Activated CD8-positive, alpha-beta T cell treated with anti-CD3 and anti-CD28 coated beads, Interleukin-2, amount 10 ng/mL, durations not matched to agents 7 days and 5 days (primary cell): ENCODE data around the gene TLNRD1. TPM values are rescaled to one million over a fixed set of nuclear protein-coding genes. Genes with fewer than 3 reads are reported as not detected.
A peak's percentile ranks its signal among the peaks of the same experiment; 100 is the strongest.

Experiments
- ATAC-seq: fragments of 150-1000 bp; cut with Tn5 transposase; one replicate; pipeline ENCODE4 v1.10.0; 2021; ENCODE audit warnings: moderate library complexity
- CTCF ChIA-PET: fragments of 350-600 bp; sonication (Branson Sonifier 250); formaldehyde crosslinking; loops from one replicate; lab custom pipeline; 2021; ENCODE audit warnings: antibody characterized with exemption; lab: Charles Lee
- POLR2A ChIA-PET: fragments of 350-600 bp; sonication (Branson Sonifier 250); formaldehyde crosslinking; loops from one replicate; lab custom pipeline; 2021; ENCODE audit warnings: antibody characterized with exemption; lab: Charles Lee
- DNase-seq: peaks from one replicate; pipeline ENCODE4 v3.0.0-alpha.2; 2020
- H3K27ac Mint-ChIP-seq: one replicate; pipeline ENCODE4 v1.8.0; 2021; ENCODE audit warnings: mild to moderate bottlenecking, mixed read lengths
- H3K27me3 Mint-ChIP-seq: one replicate; pipeline ENCODE4 v1.8.0; 2021; ENCODE audit warnings: low read depth, mixed read lengths
- H3K36me3 Mint-ChIP-seq: one replicate; pipeline ENCODE4 v1.8.0; 2021; ENCODE audit warnings: low read depth, mixed read lengths
- H3K4me1 Mint-ChIP-seq: one replicate; pipeline ENCODE4 v1.8.0; 2021; ENCODE audit warnings: low read depth, mixed read lengths
- H3K4me3 Mint-ChIP-seq: one replicate; pipeline ENCODE4 v1.8.0; 2021; ENCODE audit warnings: mild to moderate bottlenecking, mixed read lengths
- H3K9me3 Mint-ChIP-seq: one replicate; pipeline ENCODE4 v1.8.0; 2022; ENCODE audit warnings: mixed read lengths; ENCODE audit not compliant: insufficient read depth
- total RNA-seq, 2 experiments: library from RNA; stranded (reverse); gene quantifications; one replicate each; pipeline ENCODE4 v1.2.3, GENCODE V29; 2021

The TLNRD1 gene
- total RNA-seq, 2 experiments from 2014 or later, result 32.3 to 33.8 TPM

GRCh38 chr15:80991421-80991820, 9.3 kb upstream of the TLNRD1 start:
- CTCF ChIA-PET, result interaction anchor here (0.6 to 4.4 kb wide), 12 partner anchors 9 to 277 kb away, joined by 3 to 44 read pairs (median 4); partner anchors contain the start of gene TLNRD1
- no peak overlapping the region for H3K4me3 Mint-ChIP-seq
- no peaks in the 10 kb centered on the region for H3K27me3 Mint-ChIP-seq
- H3K9me3 Mint-ChIP-seq, result no peaks in the 10 kb centered on the region
- peaks cover 25% of the 10 kb centered on the region for H3K36me3 Mint-ChIP-seq
- peaks cover 58% of the 10 kb centered on the region for H3K4me1 Mint-ChIP-seq
- DNase-seq (peak; percentile 60), ATAC-seq (no peak)
- POLR2A ChIA-PET, result interaction anchor here (4.6 kb wide), 1 partner anchor 10 kb away, joined by 49 read pairs; the partner anchor contains the start of gene TLNRD1
- H3K27ac Mint-ChIP-seq, result peak overlapping the region; percentile 39

GRCh38 chr15:80992006-80992405, 8.7 kb upstream of the TLNRD1 start:
- DNase-seq (no peak), ATAC-seq (no peak)
- Mint-ChIP-seq H3K9me3 (no peaks in the 10 kb centered on the region), H3K27ac (no peak overlapping the region), H3K4me3 (no peak overlapping the region), H3K27me3 (no peaks in the 10 kb centered on the region), H3K36me3 (peaks cover 20% of the 10 kb centered on the region), H3K4me1 (peaks cover 53% of the 10 kb centered on the region)
- CTCF ChIA-PET, result interaction anchor here (0.6 to 4.4 kb wide), 10 partner anchors 10 to 277 kb away, joined by 3 to 44 read pairs (median 4); no protein-coding TSS in a partner anchor
- POLR2A ChIA-PET, result interaction anchor here (4.6 kb wide), 1 partner anchor 9 kb away, joined by 49 read pairs; the partner anchor contains the start of gene TLNRD1

- Mint-ChIP-seq H3K4me3 (no peak overlapping the region), H3K36me3 (peaks cover 20% of the 10 kb centered on the region), H3K4me1 (peaks cover 55% of the 10 kb centered on the region), H3K27me3 (no peaks in the 10 kb centered on the region), H3K9me3 (no peaks in the 10 kb centered on the region), H3K27ac (no peak overlapping the region)
- ChIA-PET CTCF (interaction anchor here (4.4 kb wide), 1 partner anchor 274 kb away, joined by 44 read pairs; no protein-coding TSS in a partner anchor), POLR2A (no interaction called here)
- ATAC-seq (no peak), DNase-seq (no peak)
Measured at GRCh38 chr15:80992441-80992840, 8.3 kb upstream of the TLNRD1 start.

GRCh38 chr15:80996247-80996646, 4.5 kb upstream of the TLNRD1 start:
- CTCF ChIA-PET, result interaction anchor here (1.8 kb wide), 1 partner anchor 270 kb away, joined by 12 read pairs; no protein-coding TSS in a partner anchor
- POLR2A ChIA-PET, result no interaction called here
- H3K4me3 Mint-ChIP-seq, result no peak overlapping the region
- no peak overlapping the region for H3K27ac Mint-ChIP-seq
- peaks cover 5% of the 10 kb centered on the region for H3K36me3 Mint-ChIP-seq
- H3K4me1 Mint-ChIP-seq, result peaks cover 48% of the 10 kb centered on the region
- no peak for DNase-seq
- H3K27me3 Mint-ChIP-seq, result no peaks in the 10 kb centered on the region
- ATAC-seq, result no peak
- H3K9me3 Mint-ChIP-seq, result no peaks in the 10 kb centered on the region

GRCh38 chr15:80997692-80998091, 3.0 kb upstream of the TLNRD1 start:
- DNase-seq (no peak), ATAC-seq (no peak)
- H3K27me3 Mint-ChIP-seq, result no peaks in the 10 kb centered on the region
- no peaks in the 10 kb centered on the region for H3K9me3 Mint-ChIP-seq
- H3K27ac Mint-ChIP-seq, result no peak overlapping the region
- no peak overlapping the region for H3K4me3 Mint-ChIP-seq
- ChIA-PET CTCF (interaction anchor here (1.3 to 2.5 kb wide), 2 partner anchors 112 to 268 kb away, joined by 5 to 26 read pairs; no protein-coding TSS in a partner anchor), POLR2A (interaction anchor here (0.7 kb wide), 1 partner anchor 1750 kb away, joined by 3 read pairs; no protein-coding TSS in a partner anchor)
- H3K4me1 Mint-ChIP-seq, result peaks cover 34% of the 10 kb centered on the region
- peaks cover 5% of the 10 kb centered on the region for H3K36me3 Mint-ChIP-seq

- Mint-ChIP-seq H3K4me1 (peaks cover 37% of the 10 kb centered on the region), H3K36me3 (peaks cover 9% of the 10 kb centered on the region), H3K4me3 (no peak overlapping the region), H3K9me3 (no peaks in the 10 kb centered on the region), H3K27me3 (no peaks in the 10 kb centered on the region), H3K27ac (peak overlapping the region; percentile 72)
- POLR2A ChIA-PET, result interaction anchor here (0.7 kb wide), 1 partner anchor 1749 kb away, joined by 3 read pairs; no protein-coding TSS in a partner anchor
- CTCF ChIA-PET, result interaction anchor here (0.7 to 2.5 kb wide), 3 partner anchors 35 to 268 kb away, joined by 3 to 26 read pairs (median 5); no protein-coding TSS in a partner anchor
- ATAC-seq (no peak), DNase-seq (no peak)
Measured at GRCh38 chr15:80998251-80998650, 2.5 kb upstream of the TLNRD1 start.

- Mint-ChIP-seq H3K27me3 (no peaks in the 10 kb centered on the region), H3K9me3 (no peaks in the 10 kb centered on the region), H3K4me1 (peaks cover 50% of the 10 kb centered on the region), H3K27ac (peak overlapping the region; percentile 96), H3K4me3 (peak overlapping the region; percentile 90), H3K36me3 (peaks cover 22% of the 10 kb centered on the region)
- CTCF ChIA-PET, result interaction anchor here (0.9 to 3.3 kb wide), 3 partner anchors 40 to 274 kb away, joined by 3 to 21 read pairs (median 3); no protein-coding TSS in a partner anchor
- peak; percentile 31 for ATAC-seq
- POLR2A ChIA-PET, result interaction anchor here (0.6 to 4.3 kb wide), 2 partner anchors 10 to 300 kb away, joined by 3 to 49 read pairs; partner anchors contain the start of gene MESD
- DNase-seq, result peak; percentile 73
Measured at GRCh38 chr15:80999623-81000036, 1.1 kb upstream of the TLNRD1 start.

- H3K27me3 Mint-ChIP-seq, result no peaks in the 10 kb centered on the region
- ATAC-seq (peak; percentile 6), DNase-seq (peak; percentile 36)
- H3K4me1 Mint-ChIP-seq, result peaks cover 53% of the 10 kb centered on the region
- H3K4me3 Mint-ChIP-seq, result peak overlapping the region; percentile 90
- H3K9me3 Mint-ChIP-seq, result no peaks in the 10 kb centered on the region
- peak overlapping the region; percentile 96 for H3K27ac Mint-ChIP-seq
- POLR2A ChIA-PET, result interaction anchor here (0.6 to 4.3 kb wide), 6 partner anchors 11 to 299 kb away, joined by 3 to 49 read pairs (median 3); partner anchors contain the start of gene MESD
- CTCF ChIA-PET, result interaction anchor here (0.9 to 3.3 kb wide), 5 partner anchors 9 to 274 kb away, joined by 3 to 21 read pairs (median 4); no protein-coding TSS in a partner anchor
- H3K36me3 Mint-ChIP-seq, result peaks cover 25% of the 10 kb centered on the region
Measured at GRCh38 chr15:81000144-81000623, 539 bp upstream of the TLNRD1 start.

- POLR2A ChIA-PET, result interaction anchor here (0.9 to 4.3 kb wide), 8 partner anchors 10 to 1044 kb away, joined by 3 to 49 read pairs (median 3); partner anchors contain the start of genes MESD and MEX3B
- Mint-ChIP-seq H3K4me3 (peak overlapping the region; percentile 90), H3K27me3 (no peaks in the 10 kb centered on the region), H3K4me1 (peaks cover 53% of the 10 kb centered on the region), H3K27ac (peak overlapping the region; percentile 96), H3K9me3 (no peaks in the 10 kb centered on the region), H3K36me3 (peaks cover 34% of the 10 kb centered on the region)
- CTCF ChIA-PET, result interaction anchor here (1.4 to 3.3 kb wide), 3 partner anchors 10 to 265 kb away, joined by 3 to 21 read pairs (median 4); no protein-coding TSS in a partner anchor
- DNase-seq, result peak; percentile 64
- peak; percentile 34 for ATAC-seq
Measured at GRCh38 chr15:81001152-81002008, 657 bp downstream of the TLNRD1 start.

- no peaks in the 10 kb centered on the region for H3K9me3 Mint-ChIP-seq
- ChIA-PET CTCF (interaction anchor here (1.5 to 3.3 kb wide), 2 partner anchors 10 to 264 kb away, joined by 3 to 21 read pairs; no protein-coding TSS in a partner anchor), POLR2A (interaction anchor here (0.9 to 4.3 kb wide), 5 partner anchors 9 to 1044 kb away, joined by 3 to 49 read pairs (median 3); partner anchors contain the start of genes MESD and MEX3B)
- peaks cover 54% of the 10 kb centered on the region for H3K4me1 Mint-ChIP-seq
- H3K27me3 Mint-ChIP-seq, result no peaks in the 10 kb centered on the region
- H3K36me3 Mint-ChIP-seq, result peaks cover 35% of the 10 kb centered on the region
- H3K27ac Mint-ChIP-seq, result peak overlapping the region; percentile 75
- DNase-seq (no peak), ATAC-seq (no peak)
- H3K4me3 Mint-ChIP-seq, result peak overlapping the region; percentile 90
Measured at GRCh38 chr15:81002009-81002330, 1.2 kb downstream of the TLNRD1 start.
